Measurements from ENCODE around the gene VPS13D.

Gene VPS13D

DNA sequence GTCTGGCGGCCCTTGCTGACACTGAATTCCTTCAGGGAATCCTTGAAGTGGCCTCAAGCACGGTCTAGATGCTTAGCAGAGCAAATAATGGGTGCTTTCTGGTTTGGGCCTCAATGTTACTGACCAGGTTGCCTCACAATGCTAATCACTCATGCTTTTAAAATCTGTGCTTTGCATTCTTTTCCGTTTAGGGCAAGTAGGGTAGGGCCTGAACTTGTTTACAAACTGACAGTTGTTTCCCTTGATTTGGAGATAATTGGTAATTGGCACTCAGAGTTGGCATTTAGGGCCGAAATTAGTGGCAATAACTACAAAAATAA is 1.4 kb downstream of the VPS13D start:
- peak; percentile 58 for DNase-seq (ENCODE audit: low read depth)
- H3K4me3 ChIP-seq (ENCODE audit: low read length) = peak overlapping the region; percentile 87
- TF ChIP-seq CTCF (conservative IDR thresholded peaks at IDR 0.05; ENCODE audit: low read length) = no peak

- no peak for TF ChIP-seq CTCF (conservative IDR thresholded peaks at IDR 0.05; ENCODE audit: low read length)
- DNase-seq (ENCODE audit: low read depth) = no peak
- H3K4me3 ChIP-seq (ENCODE audit: low read length) = no peak overlapping the region
Measured at GRCh38 chr1:12232221-12232620, 2.4 kb downstream of the VPS13D start.

DNA sequence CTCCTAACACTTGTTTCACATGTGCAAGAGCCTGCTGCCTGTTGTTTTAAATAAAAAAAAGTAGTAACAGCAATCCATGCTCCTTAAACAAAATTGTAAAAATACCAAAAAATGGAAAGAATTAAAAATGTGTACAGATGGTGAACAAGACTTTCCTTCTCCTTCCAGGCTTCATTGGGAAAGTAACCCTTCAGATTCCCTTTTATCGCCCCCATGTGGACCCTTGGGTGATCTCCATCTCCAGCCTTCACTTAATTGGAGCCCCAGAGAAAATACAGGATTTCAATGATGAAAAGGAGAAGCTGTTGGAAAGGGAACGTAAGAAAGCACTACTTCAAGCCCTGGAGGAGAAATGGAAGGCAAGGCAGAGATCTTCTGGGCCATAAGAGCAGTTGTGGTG is 14.2 kb downstream of the VPS13D start:
- DNase-seq (ENCODE audit: low read depth) = no peak
- peak; percentile 32 for TF ChIP-seq CTCF (conservative IDR thresholded peaks at IDR 0.05; ENCODE audit: low read length)

GRCh38 chr1:12244585-12244984 is 14.8 kb downstream of the VPS13D start:
- no peak for TF ChIP-seq CTCF (conservative IDR thresholded peaks at IDR 0.05; ENCODE audit: low read length)
- no peak overlapping the region for H3K4me3 ChIP-seq (ENCODE audit: low read length)
- no peak for DNase-seq (ENCODE audit: low read depth)

More for the DNA sequence above, 14.2 kb downstream of the VPS13D start:
- H3K4me3 ChIP-seq (ENCODE audit: low read length) = no peak overlapping the region

GRCh38 chr1:12245116-12245515 is 15.3 kb downstream of the VPS13D start:
- no peak for TF ChIP-seq CTCF (conservative IDR thresholded peaks at IDR 0.05; ENCODE audit: low read length)
- no peak overlapping the region for H3K4me3 ChIP-seq (ENCODE audit: low read length)
- DNase-seq (ENCODE audit: low read depth) = peak; percentile 39

DNA sequence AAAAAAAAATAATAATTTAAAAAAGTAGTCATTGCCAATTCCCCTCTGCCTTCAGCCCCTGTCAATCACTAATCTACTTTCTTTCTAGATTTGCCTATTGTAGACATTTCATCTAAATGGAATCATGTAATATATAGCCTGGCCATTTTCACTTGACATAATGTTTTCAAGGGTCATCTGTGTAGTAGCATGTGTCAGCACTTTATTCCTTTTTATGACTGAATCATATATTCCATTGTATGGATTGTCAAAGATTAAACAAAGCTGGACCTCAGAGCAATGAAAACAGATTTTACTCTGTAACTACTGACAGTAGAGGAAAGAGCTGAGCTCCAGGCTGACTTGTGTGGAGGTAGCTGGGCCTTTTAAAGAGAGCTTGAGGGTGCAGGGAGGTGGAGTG is 15.9 kb downstream of the VPS13D start:
- no peak for DNase-seq (ENCODE audit: low read depth)
- no peak overlapping the region for H3K4me3 ChIP-seq (ENCODE audit: low read length)
- no peak for TF ChIP-seq CTCF (conservative IDR thresholded peaks at IDR 0.05; ENCODE audit: low read length)

- no peak for DNase-seq (ENCODE audit: low read depth)
- no peak for TF ChIP-seq CTCF (conservative IDR thresholded peaks at IDR 0.05; ENCODE audit: low read length)
- H3K4me3 ChIP-seq (ENCODE audit: low read length) = no peak overlapping the region
Measured at GRCh38 chr1:12246584-12246983, 16.8 kb downstream of the VPS13D start.

Measured in AG10803 (cell line).